H4 (cell line): Measurements from ENCODE around the gene TNNT3. TPM values are rescaled to one million over a fixed set of nuclear protein-coding genes. Genes with fewer than 3 reads are reported as not detected.
"Not testable (repeated sequence)": the region's sequence is repeated elsewhere in the genome, so short reads cannot be mapped to it uniquely, and the experiment has no call there.

Experiments used
- DNase-seq: peaks from one replicate; pipeline ENCODE4 v3.0.0-alpha.2; 2015; ENCODE audit warnings: low spot score
- total RNA-seq: library from RNA; depleted of rRNA; stranded (reverse); fragments of >200 nt; shearing (Covaris generic); gene quantifications from 2 replicates; pipeline ENCODE4 v1.2.3, GENCODE V29; 2014

Gene TNNT3
- total RNA-seq, 1 experiment from 2014 or later = not detected

GRCh38 chr11:1881442-1882264 lies 37.9 kb upstream of the TNNT3 start:
- no peak for DNase-seq

GRCh38 chr11:1882265-1883238 lies 37.0 kb upstream of the TNNT3 start:
- DNase-seq = peak; percentile 59

GRCh38 chr11:1883346-1884302 lies 35.9 kb upstream of the TNNT3 start:
- no peak for DNase-seq

GRCh38 chr11:1884303-1884700 lies 35.2 kb upstream of the TNNT3 start:
- no peak for DNase-seq

GRCh38 chr11:1886551-1886950 lies 33.0 kb upstream of the TNNT3 start:
- DNase-seq = not testable (repeated sequence)

GRCh38 chr11:1887451-1888346 lies 31.8 kb upstream of the TNNT3 start:
- DNase-seq = no peak

- DNase-seq = no peak
Measured at GRCh38 chr11:1888347-1888753, 31.2 kb upstream of the TNNT3 start.

GRCh38 chr11:1888811-1889210 lies 30.7 kb upstream of the TNNT3 start:
- no peak for DNase-seq

GRCh38 chr11:1889224-1889930 lies 30.1 kb upstream of the TNNT3 start:
- DNase-seq = no peak

GRCh38 chr11:1889941-1890855 lies 29.3 kb upstream of the TNNT3 start:
- no peak for DNase-seq

- no peak for DNase-seq
Measured at GRCh38 chr11:1890856-1891830, 28.4 kb upstream of the TNNT3 start.

GRCh38 chr11:1891831-1892115 lies 27.7 kb upstream of the TNNT3 start, which contains the start of gene PRR33:
PRR33 (minus strand) TSS chr11:1891895; CDS start chr11:1890584, 1,311 bp downstream.
- no peak for DNase-seq

- DNase-seq = no peak
Measured at GRCh38 chr11:1892116-1892515, 27.4 kb upstream of the TNNT3 start.

GRCh38 chr11:1892558-1892957 lies 26.9 kb upstream of the TNNT3 start:
- no peak for DNase-seq

GRCh38 chr11:1893581-1894359 lies 25.7 kb upstream of the TNNT3 start:
- DNase-seq = no peak

- DNase-seq = no peak
Measured at GRCh38 chr11:1894759-1895158, 24.7 kb upstream of the TNNT3 start.

GRCh38 chr11:1896468-1896867 lies 23.0 kb upstream of the TNNT3 start:
- no peak for DNase-seq
